Muscle of leg (tissue), 11 donors: ENCODE results near the gene CENATAC. TPM values are rescaled to one million over a fixed set of nuclear protein-coding genes. Genes with fewer than 3 reads are reported as not detected.
A peak's percentile ranks its signal among the peaks of the same experiment; 100 is the strongest.
"Not testable (repeated sequence)": the region's sequence is repeated elsewhere in the genome, so short reads cannot be mapped to it uniquely, and the experiment has no call there.

ENCODE experiments used
- DNase-seq: peaks from one replicate; pipeline ENCODE4 v3.0.0; 2013
- H3K27ac ChIP-seq: one replicate; pipeline ENCODE4 v1.5.1; 2013; ENCODE audit warnings: mild to moderate bottlenecking, low read length, control low read depth
- H3K27me3 ChIP-seq: one replicate; pipeline ENCODE4 v1.6.1; 2013; ENCODE audit warnings: low read length; ENCODE audit not compliant: control insufficient read depth, insufficient read depth
- H3K36me3 ChIP-seq: one replicate; pipeline ENCODE4 v1.6.1; 2013; ENCODE audit warnings: low read length; ENCODE audit not compliant: control insufficient read depth, insufficient read depth
- H3K4me1 ChIP-seq: one replicate; pipeline ENCODE4 v1.6.1; 2013; ENCODE audit warnings: low read length; ENCODE audit not compliant: control insufficient read depth, insufficient read depth
- H3K4me3 ChIP-seq: one replicate; pipeline ENCODE4 v1.5.1; 2013; ENCODE audit warnings: low read length, control low read depth
- H3K9me3 ChIP-seq: replicated peaks from 2 replicates; pipeline ENCODE4 v1.6.1; 2013; ENCODE audit warnings: low read depth, low read length; ENCODE audit not compliant: control insufficient read depth
- WGBS: methylation state at CpG from one replicate; pipeline ENCODE4 v1.1.5; 2013; ENCODE audit warnings: missing lambda C conversion rate; ENCODE audit not compliant: insufficient coverage; 5-methylcytosine and 5-hydroxymethylcytosine counted together
- polyA plus RNA-seq, 8 donors: library from polyadenylated mRNA; unstranded; fragments of 120-200 nt; gene quantifications; one replicate each; pipeline versions ENCODE4 v1.2.1 to v1.2.3, GENCODE V29; 2013; ENCODE audit warnings: inconsistent platforms in 1 of 8, low replicate concordance in 1 of 8; ENCODE audit not compliant: insufficient read length in 8 of 8, insufficient read depth in 1 of 8
- total RNA-seq: library from RNA; stranded (reverse); fragments of 120-200 nt; gene quantifications from one replicate; pipeline ENCODE4 v1.2.4, GENCODE V29; 2013

The CENATAC gene
- total and polyA plus RNA-seq, 9 donors = 8.5 to 25.0 (median 12.5) TPM

DNA sequence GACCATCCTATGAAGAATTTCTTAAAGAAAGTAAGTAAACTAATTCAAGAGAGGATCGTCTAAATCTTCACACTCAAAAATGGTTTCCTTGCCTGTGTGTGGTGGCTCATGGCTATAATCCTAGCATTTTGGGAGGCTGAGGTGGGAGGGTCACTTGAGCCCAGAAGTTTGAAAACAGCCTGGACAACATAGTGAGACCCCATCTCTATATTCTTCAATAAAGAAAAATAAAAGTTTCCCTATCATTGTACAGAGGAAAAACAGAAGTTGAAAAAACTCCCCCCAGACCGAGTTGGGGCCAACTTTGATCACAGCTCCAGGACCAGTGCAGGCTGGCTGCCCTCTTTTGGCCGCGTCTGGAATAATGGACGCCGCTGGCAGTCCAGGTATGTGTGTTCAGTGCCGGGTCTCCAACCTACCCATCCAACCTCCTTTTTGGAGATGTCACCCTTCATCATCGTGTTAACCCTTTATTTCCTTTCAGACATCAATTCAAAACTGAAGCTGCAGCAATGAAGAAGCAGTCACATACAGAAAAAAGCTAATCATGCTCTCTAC, 17.2 kb downstream of the CENATAC start:
- peaks cover 18% of the 10 kb centered on the region for H3K4me1 ChIP-seq
- H3K27me3 ChIP-seq = no peaks in the 10 kb centered on the region
- H3K36me3 ChIP-seq = peaks cover 60% of the 10 kb centered on the region
- H3K4me3 ChIP-seq = no peak overlapping the region
- H3K27ac ChIP-seq = no peak overlapping the region
- DNase-seq = no peak
- WGBS = 62% methylated on average over 7 of the region's 8 CpGs
- no peaks in the 10 kb centered on the region for H3K9me3 ChIP-seq

DNA sequence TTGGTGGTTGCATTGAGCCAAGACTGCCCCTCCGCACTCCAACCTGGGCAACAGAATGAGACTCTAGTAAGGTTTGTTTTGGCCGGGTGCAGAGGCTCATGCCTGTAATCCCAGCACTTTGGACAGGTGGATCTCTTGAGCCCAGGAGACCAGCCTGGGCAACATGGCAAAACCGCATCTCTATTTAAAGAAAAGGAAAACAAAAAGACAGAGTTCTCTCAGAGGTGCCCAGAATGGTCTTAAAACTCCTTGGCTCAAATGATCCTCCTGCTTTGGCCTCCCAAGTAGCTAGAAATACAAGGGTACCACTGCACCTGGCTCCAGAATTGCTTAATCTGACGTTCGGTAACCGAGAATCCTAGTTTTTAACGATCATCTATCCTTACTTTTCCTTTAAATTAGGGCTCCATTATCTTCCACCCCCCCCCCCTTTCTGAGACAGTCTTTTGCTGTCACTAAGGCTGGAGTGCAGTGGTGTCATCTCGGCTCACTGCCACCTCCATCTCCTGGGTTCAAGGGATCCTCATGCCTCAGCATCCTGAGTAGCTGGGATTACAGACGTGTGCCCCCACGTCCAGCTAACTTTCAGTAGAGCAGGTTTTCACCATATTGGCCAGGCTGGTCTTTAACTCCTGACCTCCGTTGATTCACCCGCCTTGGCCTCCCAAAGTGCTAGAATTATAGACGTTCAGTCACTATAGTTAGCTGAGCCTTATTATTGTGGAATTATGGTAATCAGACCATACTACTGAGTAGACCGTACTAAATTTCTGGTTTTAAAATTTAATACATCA, 18.5 kb downstream of the CENATAC start:
- H3K27me3 ChIP-seq = no peaks in the 10 kb centered on the region
- 58% methylated on average over 10 of the region's 14 CpGs for WGBS
- no peak for DNase-seq
- no peak overlapping the region for H3K27ac ChIP-seq
- no peaks in the 10 kb centered on the region for H3K9me3 ChIP-seq
- peaks cover 58% of the 10 kb centered on the region for H3K36me3 ChIP-seq
- H3K4me3 ChIP-seq = no peak overlapping the region
- peaks cover 18% of the 10 kb centered on the region for H3K4me1 ChIP-seq

DNA sequence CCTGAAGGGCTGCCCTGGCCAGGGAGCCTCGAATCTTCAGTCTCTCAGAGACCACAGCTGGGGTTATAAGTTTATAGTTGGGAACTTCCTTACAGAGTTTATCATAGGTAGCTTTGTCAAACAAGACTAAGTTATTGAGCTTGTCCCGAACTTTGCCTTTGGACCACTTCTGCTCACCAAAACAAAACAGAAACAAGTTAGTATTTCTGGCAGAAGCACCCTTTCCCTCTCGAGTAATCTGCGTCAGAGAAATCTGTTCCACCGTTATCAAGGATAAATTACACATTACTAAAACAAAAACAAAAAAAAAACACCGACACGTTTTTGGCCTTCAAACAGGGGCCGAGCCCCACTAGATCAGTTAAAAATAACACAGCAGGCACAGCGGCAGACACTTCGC, 19.4 kb downstream of the CENATAC start:
- Histone ChIP-seq H3K36me3 (peaks cover 58% of the 10 kb centered on the region), H3K4me1 (peaks cover 18% of the 10 kb centered on the region), H3K4me3 (peak overlapping the region; percentile 90), H3K27ac (peak overlapping the region; percentile 98)
- H3K27me3 ChIP-seq, DNase-seq, H3K9me3 ChIP-seq: not testable (repeated sequence)
- WGBS = 0% methylated on average over 4 of the region's 10 CpGs

DNA sequence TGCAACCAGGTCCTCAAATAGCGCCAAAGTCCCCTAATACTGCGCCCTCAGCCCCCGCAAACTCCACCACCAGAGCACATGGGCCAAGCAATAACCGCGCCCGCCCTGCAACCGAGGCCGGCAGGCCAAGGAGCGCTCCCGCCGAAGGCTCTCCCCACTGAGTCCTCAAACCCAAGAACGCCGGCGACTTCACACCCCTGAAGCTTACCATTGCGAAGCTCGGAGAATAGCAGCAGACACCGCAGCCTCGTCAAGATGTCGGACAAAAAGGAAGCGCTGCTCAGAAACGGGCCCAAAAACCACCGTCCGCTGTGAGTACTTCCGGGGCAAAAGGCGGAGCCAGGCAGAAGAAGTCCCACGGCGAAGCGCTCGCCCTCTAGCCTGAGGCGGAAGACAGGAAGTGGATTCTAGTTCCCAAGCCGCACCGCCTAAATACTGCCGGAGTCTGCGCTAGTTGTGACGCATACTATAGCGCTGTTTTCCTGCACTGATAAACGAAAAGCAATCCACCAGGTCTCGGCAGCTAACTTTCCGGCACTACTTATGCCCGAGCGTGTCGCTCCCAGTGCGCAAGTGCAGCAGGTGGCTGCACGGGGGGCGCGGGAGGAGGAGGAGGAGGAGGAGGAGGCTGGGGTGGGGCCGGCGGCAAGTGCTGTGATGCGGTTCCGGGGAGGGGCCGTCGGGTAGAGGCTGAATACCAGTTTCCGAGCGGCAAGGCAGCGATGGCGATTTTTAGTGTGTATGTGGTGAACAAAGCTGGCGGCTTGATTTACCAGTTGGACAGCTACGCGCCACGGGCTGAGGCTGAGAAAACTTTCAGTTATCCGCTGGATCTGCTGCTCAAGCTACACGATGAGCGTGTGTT, 20.4 kb downstream of the CENATAC start, which contains the start of the genes RPS25 and TRAPPC4:
Gene RPS25, minus strand, starts transcription at position 270 of the 865 bp plus-strand sequence. Its CDS starts 59 bp downstream, at position 211.
Gene TRAPPC4, plus strand, starts transcription at position 693 of the 865 bp plus-strand sequence. Its CDS starts 30 bp downstream, at position 723.
- DNase-seq = peak; percentile 99
- peak within 1 kb of the TSS; percentile 90 for H3K4me3 ChIP-seq
- WGBS = under 1% methylated on average over 63 of the region's 63 CpGs
- peaks cover 59% of the 10 kb centered on the region for H3K36me3 ChIP-seq
- no peaks in the 10 kb centered on the region for H3K27me3 ChIP-seq
- H3K27ac ChIP-seq = peak within 1 kb of the TSS; percentile 98
- H3K9me3 ChIP-seq = no peaks in the 10 kb centered on the region
- H3K4me1 ChIP-seq = peaks cover 18% of the 10 kb centered on the region

DNA sequence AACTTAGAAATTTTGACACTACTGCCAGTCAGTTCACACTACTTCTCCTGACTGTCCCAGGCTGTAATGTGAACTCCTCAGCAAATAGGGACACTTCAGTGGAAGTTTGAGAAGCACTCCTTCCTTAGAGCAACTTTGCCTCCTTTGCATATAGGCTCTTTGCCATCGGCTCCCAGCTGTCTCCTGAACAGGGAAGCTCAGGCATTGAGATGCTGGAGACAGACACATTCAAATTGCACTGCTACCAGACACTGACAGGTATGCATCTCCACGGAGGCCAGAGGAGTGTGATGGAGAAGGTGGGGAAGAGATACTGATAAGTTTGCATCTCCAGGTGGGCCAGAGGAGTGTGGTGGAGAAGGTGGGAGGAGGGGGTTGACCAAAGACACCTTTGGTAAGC, 22.1 kb downstream of the CENATAC start:
- no peak for DNase-seq
- no peaks in the 10 kb centered on the region for H3K9me3 ChIP-seq
- H3K27me3 ChIP-seq = no peaks in the 10 kb centered on the region
- H3K36me3 ChIP-seq = peaks cover 61% of the 10 kb centered on the region
- WGBS = 75% methylated on average over 1 of the region's 2 CpGs
- H3K4me3 ChIP-seq = no peak overlapping the region
- peaks cover 18% of the 10 kb centered on the region for H3K4me1 ChIP-seq
- H3K27ac ChIP-seq = no peak overlapping the region

DNA sequence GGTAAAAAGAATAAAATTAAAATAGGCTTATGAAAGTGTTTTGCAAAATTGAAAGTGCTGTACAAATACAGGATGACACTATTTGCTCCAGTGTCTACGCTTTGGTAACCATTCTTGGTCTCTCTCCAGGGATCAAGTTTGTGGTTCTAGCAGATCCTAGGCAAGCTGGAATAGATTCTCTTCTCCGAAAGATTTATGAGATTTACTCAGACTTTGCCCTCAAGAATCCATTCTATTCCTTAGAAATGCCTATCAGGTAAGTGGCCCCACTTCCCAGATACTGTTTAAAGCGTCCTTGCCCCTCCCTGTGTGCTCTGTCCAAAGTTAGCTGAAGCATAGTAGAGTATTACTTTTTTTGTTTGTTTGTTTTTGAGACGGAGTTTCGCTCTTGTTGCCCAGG, 23.7 kb downstream of the CENATAC start:
- H3K4me1 ChIP-seq = peaks cover 13% of the 10 kb centered on the region
- H3K36me3 ChIP-seq = peaks cover 59% of the 10 kb centered on the region
- no peak overlapping the region for H3K4me3 ChIP-seq
- no peaks in the 10 kb centered on the region for H3K27me3 ChIP-seq
- no peaks in the 10 kb centered on the region for H3K9me3 ChIP-seq
- DNase-seq = no peak
- WGBS = 98% methylated on average over 4 of the region's 5 CpGs
- no peak overlapping the region for H3K27ac ChIP-seq

DNA sequence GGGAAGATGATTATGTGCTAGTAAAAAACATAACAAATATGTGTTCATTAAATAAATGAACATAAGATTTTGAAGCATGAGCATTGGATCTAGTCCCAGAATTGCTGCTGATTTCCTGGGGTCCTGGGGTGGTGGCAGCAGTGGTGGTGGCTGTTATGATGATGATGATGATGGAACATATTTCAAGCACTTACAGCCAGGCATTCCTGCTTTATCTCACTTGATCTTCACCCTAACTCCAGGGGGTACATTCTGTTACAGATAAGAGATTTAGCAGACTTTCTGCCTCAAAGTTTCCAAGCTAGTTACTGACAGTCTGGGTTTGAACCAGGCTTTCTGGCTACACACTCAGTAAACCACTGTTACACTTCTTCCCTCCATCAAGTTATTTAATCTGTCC, 25.8 kb downstream of the CENATAC start:
- Histone ChIP-seq H3K27me3 (no peaks in the 10 kb centered on the region), H3K27ac (no peak overlapping the region), H3K4me3 (no peak overlapping the region), H3K36me3 (peaks cover 76% of the 10 kb centered on the region), H3K9me3 (no peaks in the 10 kb centered on the region), H3K4me1 (peaks cover 19% of the 10 kb centered on the region)
- DNase-seq = no peak

DNA sequence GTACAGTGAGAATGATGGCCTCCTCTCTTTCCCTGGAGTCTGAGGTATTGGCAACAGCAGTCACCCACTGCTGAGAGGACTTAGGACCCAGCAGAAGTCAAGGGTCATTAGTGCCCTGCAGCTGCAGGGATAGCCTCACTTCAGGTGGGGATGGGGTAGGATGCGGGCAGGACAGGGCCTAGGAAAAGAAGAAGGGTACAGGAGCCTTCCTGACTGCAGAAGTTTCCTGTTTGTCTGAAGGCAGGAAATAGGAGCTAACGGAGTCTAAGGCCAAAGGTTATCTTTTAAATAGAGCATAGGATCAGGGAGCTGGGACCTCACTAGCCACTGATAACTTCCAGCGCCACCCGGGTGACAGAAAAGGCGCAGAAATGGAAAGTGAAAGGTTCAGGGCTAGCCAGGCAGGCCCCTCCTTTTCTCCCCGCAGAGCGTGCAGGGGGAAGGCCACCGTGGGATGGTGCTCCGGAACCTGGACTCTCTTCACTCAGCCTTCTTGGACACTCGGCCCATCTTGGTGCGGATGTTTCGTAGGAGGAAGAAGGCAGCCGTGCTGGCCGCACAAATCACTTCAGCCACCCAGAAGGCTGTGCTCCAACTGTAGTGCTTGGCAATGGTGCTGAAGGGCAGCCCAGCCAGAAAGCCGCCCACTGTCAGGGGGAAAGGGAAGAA, 26.6 kb downstream of the CENATAC start:
- peak overlapping the region; percentile 35 for H3K27ac ChIP-seq
- H3K27me3 ChIP-seq = no peaks in the 10 kb centered on the region
- peaks cover 76% of the 10 kb centered on the region for H3K36me3 ChIP-seq
- H3K4me1 ChIP-seq = peaks cover 19% of the 10 kb centered on the region
- DNase-seq = peak; percentile 27
- no peak overlapping the region for H3K4me3 ChIP-seq
- WGBS = 67% methylated on average over 14 of the region's 15 CpGs
- no peaks in the 10 kb centered on the region for H3K9me3 ChIP-seq

DNA sequence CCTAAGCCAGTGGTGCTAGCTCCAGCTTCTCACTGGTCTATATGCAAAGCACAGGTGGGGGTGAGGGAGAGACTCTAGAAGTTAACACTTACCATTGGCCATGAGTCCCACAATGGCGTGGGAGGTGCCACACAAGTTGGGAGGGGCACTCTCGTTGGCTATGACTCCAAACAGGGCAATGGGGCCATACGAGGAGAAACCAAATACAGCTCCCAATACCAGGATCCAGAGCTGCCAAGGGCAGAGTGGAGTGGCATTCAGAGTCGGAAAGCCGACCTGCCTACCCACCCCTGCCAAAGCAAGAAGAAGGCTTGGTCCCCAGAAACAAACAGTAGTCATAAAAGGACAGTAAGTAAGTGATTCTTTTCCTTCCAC, 27.1 kb downstream of the CENATAC start:
- Histone ChIP-seq H3K4me3 (no peak overlapping the region), H3K27me3 (no peaks in the 10 kb centered on the region), H3K9me3 (no peaks in the 10 kb centered on the region), H3K36me3 (peaks cover 73% of the 10 kb centered on the region), H3K4me1 (peaks cover 19% of the 10 kb centered on the region), H3K27ac (peak overlapping the region; percentile 35)
- 53% methylated on average over 2 of the region's 5 CpGs for WGBS
- DNase-seq = no peak
